Stimulated activated CD4-positive, alpha-beta T cell treated with anti-CD3 and anti-CD28 coated beads, TNF-alpha, amount 100 ng/mL, for 4 hours (primary cell): ENCODE data around the gene MYO5B.

Experiments
- DNase-seq, 3 experiments: peaks; one replicate each; pipeline ENCODE4 v3.0.0-alpha.2; 2020; ENCODE audit warnings: low read depth in 3 of 3

MYO5B gene

GRCh38 chr18:50071397-50071796 is 123.5 kb downstream of the MYO5B start:
- no peak for DNase-seq

GRCh38 chr18:50069422-50069821 is 125.5 kb downstream of the MYO5B start:
- no peak for DNase-seq

- DNase-seq: no peak
Observed at GRCh38 chr18:50065527-50065926, 129.4 kb downstream of the MYO5B start.

DNA sequence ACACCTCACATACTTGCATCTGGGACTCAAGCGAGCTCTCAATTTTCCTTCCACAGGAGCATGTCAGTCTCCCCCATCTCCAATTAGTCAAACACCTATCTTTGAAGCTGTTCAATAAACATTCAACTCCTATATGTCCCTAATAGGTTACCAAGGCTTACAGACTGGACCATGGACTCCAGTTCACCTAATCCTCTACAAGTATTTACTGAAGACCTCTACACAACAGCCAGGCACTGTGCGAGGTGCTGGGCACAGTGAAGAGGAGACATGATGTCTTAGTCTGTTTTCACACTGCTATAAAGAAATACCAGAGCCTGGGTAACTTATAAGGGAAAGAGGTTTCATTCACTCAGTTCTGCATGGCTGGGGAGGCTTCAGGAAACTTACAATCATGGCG is 129.9 kb downstream of the MYO5B start:
- DNase-seq: no peak

GRCh38 chr18:50061876-50062517 is 132.9 kb downstream of the MYO5B start:
- DNase-seq: no peak

DNA sequence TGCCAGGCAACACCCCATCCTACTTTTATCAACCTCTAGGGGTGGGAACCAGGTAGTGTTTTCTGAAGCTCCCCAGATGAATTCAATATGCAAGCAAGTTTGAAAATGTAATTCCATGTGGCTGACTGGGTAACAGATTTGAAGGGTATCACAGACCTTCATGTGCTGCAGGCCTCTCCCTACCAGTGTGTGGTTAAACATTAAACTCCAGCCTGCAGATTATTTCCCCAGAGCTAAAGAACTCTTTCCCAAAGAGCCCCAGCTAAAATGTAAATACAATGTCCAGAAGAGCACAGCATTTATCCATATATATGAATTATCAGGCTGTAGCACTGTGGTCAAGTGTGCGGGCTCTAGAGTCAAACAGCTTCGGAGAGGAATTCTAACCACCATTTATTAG is 134.1 kb downstream of the MYO5B start:
- no peak for DNase-seq

DNA sequence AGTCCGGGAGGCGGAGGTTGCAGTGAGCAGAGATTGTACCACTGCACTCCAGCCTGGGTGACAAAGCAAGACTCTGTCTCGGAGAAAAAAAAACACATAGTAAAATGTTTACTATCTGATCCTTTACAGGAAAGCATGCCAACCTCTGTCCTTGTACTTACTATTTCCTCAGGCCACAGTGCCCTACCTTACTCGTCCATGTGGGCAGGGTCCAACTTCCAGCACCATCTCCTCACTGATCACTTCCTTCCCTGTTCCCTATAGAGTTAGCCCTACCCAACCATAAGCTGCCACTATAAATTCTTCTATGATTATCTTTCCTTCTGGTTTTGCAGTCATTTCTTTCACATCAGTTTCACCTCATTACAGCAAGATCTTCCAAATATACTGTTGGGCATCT is 136.2 kb downstream of the MYO5B start:
- DNase-seq: no peak

DNA sequence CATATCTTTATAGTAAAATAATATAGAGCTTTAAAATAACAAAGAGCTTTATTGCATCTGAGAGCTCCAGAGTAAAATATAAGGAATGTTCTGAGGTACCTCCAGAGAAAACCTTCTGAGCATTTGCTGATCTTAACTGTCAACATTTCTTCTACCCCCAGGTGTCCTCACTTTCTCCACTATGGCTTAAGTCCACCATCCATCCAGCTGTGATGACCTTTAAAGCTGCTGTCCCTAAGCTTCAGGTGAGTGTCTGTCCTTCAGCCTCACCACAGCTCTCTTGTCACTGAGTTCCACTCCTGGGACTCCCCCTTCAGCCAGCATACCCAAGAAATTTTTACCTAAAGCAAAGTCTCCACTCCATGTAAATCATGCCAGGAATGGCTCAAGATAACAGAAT is 137.9 kb downstream of the MYO5B start:
- no peak for DNase-seq

- no peak for DNase-seq
Observed at GRCh38 chr18:50056185-50056584, 138.8 kb downstream of the MYO5B start.

DNA sequence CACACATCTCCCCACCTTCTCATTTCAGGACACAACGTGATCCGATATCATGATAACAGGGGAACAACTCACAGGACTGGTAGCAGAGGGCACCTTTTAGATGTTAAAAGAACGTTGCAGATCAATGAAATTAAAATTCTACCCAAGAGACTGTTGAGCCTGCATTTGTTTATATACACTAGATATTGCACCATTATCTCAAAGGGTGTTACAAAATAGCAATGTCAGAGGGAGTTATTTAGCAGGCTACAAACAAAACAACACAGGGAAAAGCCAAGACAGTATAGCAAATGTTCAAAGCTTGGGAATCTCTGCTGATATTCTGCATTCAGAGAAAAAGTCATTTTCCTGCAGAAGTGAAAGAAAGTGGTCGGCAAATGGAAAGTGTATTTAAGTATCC is 139.5 kb downstream of the MYO5B start:
- no peak for DNase-seq

- no peak for DNase-seq
Observed at GRCh38 chr18:50053111-50053510, 141.8 kb downstream of the MYO5B start.

DNA sequence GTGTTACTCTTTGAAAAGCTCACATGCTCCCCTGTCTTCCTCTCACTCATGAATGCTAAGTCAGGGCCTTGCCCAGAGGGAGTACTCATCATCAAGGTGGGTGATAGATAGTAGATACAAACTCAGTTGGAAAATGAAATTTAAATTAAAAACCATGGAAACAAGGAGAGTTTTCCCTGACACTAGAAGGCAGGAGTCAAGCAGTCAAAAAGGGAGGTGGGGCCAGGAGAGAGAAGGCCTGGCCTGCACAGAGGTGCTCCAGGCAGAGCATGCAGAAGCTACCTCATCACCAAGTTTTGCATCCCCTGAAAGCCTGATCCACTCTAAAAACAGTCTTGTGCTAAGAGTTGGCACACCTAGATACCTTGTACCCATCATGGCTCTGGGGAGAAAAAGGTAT is 143.7 kb downstream of the MYO5B start:
- no peak for DNase-seq

GRCh38 chr18:50045126-50045525 is 149.8 kb downstream of the MYO5B start:
- no peak for DNase-seq

DNA sequence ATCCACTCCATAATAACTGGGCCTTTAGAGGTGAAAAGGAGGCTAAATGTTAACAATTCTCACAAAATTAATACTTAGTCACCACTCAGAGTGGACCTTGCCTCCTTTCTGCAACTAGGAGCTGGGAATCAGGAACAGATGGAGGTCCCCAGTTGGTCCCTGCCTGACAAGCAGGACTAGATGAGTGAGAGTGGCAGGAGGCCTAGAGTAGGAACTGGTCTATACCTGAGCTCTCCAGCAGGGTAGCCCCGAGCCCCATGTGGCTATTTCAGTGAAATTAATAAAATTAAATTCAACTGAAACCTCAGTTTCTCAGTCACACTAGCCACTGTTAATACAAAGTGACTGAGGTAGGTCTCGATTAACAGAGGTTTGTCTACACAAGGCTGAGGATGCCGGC is 150.5 kb downstream of the MYO5B start:
- DNase-seq: no peak

DNA sequence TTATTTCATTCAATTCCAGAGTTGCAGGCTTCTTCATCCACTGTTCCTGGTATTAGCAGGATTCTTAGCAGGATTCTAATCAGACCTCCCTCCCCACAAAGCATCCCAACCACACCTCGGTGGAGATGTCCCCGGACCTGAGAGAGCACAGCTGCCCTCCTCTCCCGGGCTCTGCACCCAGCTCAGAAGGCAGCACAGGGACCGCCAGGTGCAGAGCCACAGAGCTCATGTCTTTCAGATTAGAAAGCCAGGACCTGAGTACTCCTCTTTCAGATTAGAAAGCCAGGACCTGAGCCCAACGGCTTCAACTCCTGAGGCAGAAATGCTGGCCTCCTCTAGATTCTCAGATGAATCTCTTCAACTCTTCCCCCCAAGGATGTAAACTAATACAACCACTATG is 152.3 kb downstream of the MYO5B start:
- no peak for DNase-seq

- DNase-seq: no peak
Observed at GRCh38 chr18:50039746-50040145, 155.2 kb downstream of the MYO5B start.

GRCh38 chr18:50038448-50038847 is 156.5 kb downstream of the MYO5B start:
- DNase-seq: no peak

GRCh38 chr18:50034029-50034428 is 160.9 kb downstream of the MYO5B start:
- DNase-seq: no peak

DNA sequence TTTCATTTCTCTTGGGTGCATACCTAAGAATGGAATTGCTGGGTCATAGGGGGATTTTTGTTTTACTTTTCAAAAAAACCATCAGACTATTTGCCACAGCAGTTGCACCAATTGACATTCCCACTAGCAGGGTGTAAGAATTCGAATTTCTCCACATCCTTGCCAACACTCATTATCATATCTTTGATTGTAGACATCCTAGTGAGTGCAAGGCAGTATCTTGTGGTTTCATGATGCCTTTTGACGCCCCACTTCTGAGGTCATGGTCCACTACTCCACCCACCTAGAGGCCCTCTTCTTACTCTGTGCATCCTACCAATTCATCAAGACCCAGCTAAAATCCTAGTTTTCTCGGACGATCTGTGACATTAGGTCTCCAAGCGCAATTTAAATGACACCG is 161.9 kb downstream of the MYO5B start:
- DNase-seq: no peak

DNA sequence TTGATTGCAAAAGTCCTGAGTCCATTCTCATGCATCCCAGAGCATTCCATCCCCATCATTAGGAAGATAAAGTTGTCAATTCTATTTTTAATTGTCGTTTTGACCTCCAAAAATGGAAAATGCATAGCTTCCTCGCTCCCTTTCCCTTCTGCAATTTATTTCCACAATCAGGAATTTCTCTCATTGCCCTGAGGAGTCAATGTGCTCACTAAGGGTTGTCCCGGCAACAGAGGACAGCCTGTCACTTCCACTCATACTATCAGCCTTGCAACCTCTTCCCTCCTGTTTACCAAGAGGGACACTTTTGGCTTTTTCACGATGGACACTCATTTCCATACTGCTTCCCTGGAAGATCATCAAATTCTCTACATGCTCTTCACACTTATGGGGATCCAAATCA is 164.8 kb downstream of the MYO5B start:
- DNase-seq: no peak

DNA sequence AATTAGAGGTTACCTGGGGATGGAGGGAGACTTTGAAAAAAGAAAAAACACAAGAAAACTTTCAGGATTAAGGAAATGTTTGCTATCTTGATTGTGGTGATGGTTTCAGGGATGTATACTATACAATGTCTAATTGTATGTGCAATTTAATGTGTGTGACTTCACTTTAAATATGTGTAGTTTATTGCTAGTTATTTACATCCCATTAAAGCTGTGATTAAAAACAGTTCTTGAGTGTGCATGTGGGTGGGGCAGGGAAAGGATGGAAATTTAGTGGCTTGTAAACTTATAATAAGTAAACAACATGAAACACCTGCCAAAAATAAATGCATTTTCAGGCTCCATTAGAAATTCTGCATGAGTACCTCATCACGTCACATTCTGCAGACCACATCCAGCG is 167.0 kb downstream of the MYO5B start:
- DNase-seq: no peak

DNA sequence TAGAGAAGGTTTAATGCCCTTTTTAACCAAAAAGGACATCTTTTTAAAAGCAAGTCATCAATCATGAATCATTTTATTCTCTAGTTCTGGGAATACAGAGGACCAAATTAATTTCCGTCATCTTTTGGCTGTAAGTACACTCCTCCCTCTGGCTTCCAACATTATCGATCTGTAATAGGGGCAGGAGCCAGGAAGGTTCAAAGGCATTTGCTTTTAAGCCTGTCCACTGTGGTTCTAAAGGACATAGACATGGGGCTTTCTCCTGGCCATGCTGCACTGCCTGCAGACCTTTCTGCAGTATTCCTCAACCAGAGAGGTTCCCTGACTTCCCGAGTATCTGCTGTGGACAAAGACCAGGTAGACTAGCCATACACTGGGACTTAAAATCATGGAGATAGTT is 170.5 kb downstream of the MYO5B start:
- DNase-seq: no peak

DNA sequence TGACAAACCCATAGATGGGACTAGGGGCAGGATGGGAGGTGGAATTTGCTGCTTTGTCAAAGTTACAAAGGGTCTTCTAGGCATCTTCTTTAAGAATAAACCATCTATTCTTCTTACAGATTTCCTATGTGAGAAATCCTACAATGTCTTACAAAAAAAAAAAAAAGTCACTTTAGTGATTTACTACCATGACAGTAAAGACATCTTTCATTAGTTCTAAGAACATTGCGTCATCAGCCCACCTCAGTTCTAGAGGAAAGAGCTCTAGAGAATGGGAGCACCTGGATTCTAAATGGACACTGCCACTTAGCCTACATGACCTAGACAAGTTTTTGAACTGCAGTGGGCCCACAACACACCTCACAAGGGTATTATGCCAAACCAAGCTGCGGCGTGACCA is 172.0 kb downstream of the MYO5B start:
- no peak for DNase-seq

GRCh38 chr18:50014606-50015005 is 180.3 kb downstream of the MYO5B start:
- DNase-seq: no peak
